Activated gamma-delta T cell (primary cell): ENCODE data around the gene LMO3.

ENCODE experiments used
- DNase-seq: peaks from one replicate; lab custom pipeline; 2025; lab: John Stamatoyannopoulos, UW

Gene LMO3

DNA sequence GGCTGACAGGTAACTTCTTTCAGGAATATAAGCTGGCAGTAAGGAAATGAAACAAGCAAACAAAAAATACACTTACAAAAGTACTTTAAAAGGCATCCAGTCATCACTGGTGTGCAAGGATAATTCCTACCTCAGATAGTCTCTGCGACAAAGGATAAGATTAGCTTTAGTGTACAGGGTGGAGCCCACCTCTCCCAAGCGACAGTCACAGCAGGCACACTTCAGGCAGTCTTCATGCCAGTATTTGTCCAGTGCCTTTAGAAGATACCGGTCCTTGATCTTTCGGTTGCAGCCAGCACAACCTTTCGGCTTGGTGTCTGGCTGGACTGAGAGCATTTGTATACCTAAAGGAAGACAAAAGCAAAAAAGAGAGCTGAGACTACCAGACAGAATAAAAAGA is 5.4 kb downstream of the LMO3 start:
- no peak for DNase-seq

DNA sequence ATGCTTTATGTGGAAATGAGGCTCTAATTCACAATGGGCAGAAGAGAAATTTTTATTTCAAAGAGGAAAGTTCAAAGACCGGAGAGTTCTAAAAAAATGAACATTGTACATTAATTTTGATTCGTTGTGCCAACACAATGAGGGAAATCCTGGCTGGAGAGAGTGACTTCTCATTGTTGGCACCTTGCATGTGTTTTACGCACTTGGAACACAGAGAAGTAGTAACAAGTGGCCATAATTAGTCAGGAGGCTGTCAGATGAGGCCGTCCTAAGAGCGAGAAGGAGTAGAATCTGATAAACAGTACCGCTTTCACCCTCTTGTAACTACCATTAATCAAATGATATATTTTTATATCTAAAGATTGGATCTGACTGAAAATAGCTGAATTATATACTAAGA is 6.9 kb downstream of the LMO3 start:
- no peak for DNase-seq

DNA sequence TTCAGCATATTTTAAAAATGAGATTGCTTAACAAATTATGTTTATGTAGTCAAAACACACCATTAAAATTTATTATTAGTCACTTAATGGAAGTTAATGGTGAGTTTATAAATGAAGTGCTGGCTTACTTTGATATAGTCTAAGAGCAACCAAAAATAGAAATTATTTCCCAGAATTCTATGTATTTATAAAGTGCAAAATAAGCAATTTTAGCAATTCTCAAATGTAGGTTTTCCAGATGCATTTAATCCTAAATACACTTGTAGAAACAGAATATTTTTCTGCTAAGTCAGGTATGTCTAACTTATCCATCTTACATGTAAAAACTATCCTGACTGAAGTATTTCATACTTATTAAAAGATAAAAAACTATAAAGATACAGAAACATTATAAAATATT is 11.2 kb downstream of the LMO3 start:
- DNase-seq = no peak

DNA sequence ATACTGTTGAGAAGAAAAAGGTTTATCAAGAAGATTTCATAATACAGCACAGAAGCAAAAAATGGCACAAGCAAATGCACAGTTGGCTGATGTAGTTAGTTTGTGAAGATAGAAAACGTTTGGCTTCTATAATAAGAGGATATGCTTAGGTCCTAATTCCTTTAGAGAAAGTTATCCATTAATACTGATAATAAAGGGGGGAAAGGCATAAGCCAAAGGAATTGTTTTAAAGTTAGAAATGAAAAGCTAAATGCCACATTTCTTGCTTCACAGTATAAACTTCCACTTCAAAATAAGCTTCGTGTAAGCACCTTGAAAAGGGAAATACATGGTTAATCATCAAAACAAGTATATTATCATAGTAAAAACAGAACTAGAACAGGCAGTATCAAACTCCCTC is 12.4 kb downstream of the LMO3 start:
- no peak for DNase-seq

DNA sequence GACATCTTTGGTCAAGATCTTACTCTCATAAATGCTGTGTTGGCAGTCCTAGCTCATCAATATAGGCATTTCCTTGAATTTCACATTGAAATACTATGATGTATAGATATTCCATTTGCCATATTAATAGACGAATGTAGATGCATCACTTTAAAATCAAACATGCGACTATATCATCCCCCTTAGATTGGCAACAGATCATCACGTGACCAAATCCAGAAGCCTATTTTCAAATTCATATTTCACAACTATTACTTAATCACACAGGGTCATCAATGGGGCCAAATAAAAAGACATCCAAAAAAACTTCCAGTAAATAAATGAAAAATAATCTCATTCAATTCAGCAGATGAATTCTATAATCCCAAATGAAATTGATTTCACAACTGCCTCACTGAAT is 15.3 kb downstream of the LMO3 start:
- DNase-seq = no peak

DNA sequence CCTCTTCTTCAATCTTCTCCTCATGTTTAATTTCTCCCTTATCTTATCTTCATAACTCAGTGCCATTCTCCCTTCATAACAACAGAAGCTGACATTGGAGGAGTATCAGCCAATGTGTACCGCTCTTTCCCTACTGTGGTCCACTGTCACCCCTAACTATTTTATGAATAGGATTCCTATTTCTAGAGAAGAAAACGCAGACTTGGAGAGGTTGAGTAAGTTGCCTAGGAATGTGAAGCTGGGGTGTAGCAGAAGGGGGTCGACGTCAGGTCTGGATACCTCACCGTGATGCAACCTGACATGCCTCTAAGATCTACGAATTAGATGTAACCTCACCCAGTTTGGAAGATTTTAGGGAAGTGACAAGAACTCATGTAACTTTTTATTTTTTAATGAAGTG is 17.1 kb downstream of the LMO3 start:
- no peak for DNase-seq

DNA sequence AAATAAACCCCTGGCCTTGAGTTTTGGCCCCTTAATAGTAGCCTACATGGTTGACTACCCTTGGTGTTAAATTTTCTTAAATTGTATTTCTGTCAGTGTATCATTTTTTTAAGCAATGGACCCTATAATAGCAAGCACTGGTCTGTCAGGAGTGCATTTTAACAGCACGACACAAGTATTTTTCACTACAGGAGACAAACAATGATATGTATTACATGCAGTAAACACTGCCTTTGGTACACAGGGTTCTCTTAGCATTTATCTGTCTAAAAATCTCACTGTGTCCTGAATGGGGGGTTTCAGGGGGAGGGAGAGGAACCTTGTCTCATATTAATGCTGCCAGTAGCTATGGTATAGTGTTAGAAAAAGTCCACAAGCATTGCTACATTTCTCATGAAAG is 18.4 kb downstream of the LMO3 start:
- no peak for DNase-seq

DNA sequence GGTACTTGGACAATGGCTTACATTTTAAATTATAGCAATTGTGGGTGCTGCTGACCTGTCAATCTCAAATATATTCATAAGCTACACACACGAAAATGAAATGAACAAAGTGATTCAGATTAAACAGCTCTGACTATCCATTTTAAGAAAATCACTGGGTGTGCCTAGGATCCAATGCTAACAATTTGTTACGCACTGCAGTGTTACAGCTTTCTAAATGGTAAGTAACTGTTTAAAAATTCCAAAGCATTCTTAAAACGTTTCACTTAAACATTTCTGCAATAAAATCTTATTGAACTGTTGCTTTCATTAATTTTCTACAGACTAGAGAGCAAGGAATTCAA is 18.9 kb downstream of the LMO3 start:
- DNase-seq = no peak

DNA sequence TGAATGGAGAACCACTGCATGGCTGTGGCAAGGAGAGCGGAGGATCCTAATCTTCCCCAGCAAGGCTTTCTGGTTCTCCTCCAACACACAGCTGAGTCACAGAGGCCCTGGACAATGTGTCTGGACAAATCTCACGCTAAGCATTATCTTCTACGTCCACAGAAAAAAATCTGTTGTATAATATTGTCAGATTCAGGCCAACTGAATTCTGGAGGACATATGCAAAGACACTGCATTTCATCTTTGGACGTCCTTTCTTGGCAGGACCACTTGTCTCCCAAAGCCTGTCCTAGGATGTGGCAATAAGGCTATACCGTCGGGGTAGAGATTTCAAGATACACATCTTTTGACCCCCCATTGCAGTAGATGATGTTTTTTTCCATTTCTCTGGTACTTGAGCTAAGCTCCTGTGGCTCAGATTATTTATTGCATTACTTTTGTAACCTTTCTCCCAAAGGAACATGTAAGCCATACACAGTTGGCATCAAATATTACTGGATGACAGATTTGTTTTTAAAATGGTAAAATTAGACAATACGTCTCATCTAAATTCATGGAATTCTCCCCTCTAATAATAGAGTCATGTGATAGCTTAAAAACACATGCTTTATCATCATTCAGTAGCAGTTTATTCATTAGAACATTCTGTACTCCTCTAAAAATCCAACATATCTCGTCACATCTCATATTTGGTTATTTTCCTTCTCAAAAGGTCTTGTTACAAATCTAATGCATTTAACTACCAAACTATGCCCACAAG is 19.4 kb downstream of the LMO3 start:
- no peak for DNase-seq

DNA sequence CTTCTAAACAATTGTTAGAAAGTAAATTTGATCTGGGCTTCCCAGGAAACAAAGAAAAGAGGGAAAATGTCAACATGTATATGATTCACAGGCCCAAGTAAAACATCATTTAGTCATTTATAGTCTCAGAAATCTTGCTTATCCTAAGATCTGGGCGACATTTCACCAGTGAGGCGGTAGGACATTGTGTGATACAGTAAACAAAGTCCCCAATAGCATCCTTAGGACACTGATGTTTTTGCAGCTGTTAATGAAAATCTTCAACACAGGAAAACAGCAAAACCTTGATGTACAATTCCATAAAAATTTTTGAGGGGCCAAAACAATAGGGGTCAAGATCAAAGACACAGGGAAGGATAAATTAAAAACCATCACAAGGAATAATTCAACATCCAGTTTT is 20.2 kb downstream of the LMO3 start:
- no peak for DNase-seq

DNA sequence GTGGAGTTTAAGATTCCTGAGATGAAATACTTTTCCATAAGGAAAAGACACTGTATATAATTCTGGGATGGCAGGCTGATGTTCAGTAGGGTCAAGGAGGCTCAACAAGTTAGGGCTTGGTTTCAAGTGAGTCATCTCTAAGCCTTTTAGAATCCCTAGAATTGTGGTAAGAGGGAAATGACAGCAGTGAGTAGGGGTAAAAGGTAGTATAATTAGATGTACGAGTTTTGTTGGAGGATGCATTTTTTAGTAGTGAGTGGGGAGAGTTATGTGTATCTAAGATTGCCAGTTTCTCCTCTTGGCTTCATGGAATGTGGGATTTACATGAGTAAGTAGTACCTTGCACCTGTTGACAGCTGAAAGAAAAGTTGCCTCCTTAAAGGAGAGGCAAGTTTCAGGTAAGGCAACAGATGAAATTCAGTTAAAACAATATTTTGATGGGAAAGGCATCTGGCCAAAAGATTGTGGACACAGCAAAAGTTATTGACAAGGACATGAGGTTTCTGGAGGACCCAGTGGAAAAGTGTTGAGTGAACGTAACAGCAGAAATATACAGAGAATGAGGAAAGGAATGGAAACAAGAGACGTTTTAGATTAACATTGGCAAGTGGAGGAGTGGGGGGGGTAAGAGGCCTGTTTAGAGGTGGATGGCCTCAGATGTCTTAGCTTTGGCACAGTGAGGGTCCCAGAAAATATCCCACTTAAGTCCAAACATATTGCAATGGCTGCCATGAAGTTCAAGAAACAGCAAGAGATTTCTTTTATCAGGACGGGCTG is 21.8 kb downstream of the LMO3 start:
- DNase-seq = no peak

DNA sequence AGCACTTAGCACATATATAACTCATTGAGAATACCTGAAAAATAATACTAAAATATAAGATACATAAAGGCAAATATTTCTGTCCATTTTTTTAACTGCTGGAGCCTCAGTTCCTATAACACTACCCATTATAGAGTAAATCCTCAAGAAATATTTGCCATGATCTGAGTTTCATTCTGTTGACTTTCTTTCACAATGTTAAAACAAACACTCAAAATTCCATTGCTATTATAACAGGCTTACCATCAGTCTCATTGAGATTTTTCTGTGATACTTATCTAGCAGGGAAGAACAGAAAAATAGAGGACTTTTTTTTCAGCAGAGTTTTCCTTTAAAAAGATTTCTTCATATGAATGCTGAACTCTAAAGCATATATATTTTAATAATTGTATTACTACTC is 24.5 kb downstream of the LMO3 start:
- DNase-seq = no peak

DNA sequence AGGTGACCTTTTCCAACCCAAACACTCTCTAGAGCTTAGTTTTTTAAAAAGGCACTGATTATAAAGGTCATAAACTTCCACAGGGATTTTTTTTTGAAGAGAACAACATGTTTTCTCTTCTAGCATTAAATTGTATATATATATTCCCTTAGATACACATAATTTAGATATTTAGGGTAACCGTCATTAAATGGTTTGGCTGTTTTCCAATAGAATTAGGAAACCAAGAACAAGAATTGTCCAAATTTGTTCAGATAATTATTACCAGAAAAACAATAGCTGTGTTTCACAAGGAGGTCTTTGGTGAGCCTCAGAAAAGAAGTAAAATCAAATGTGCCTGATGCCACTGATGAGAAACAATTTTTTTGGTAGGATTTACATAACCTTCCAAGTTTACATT is 26.9 kb downstream of the LMO3 start:
- DNase-seq = no peak

DNA sequence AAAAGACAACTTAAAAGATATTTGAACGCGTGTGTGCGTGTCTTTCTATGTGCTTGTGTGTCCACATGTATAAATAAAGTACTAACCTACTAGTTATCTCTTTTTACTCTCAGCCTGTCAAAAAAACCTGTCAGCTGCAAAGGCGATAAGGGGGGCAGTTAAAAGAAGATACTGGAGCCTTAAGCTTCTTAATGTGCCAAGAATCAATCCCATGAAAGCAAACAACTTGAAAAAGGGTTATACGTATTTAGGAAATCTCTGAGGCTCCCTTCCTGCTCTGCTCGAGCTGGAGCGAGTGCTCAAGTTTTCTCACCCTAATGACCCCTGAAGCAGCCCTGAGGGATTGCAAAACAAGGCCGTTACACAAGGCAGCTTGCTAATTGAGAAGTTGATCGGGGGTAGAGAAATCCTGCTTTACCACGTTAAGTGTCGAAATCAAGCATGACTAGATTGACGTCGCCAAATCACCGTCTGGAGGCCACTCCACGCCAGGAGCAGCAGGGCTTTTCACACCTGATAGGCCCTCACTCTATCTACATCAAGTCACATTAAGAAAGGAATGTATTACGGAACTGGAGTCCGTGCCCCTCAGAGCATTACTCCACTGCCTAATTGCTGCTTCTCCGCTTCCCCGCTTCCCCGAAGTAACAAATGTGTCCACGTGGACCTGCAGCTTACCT is 32.4 kb downstream of the LMO3 start:
- DNase-seq = no peak

DNA sequence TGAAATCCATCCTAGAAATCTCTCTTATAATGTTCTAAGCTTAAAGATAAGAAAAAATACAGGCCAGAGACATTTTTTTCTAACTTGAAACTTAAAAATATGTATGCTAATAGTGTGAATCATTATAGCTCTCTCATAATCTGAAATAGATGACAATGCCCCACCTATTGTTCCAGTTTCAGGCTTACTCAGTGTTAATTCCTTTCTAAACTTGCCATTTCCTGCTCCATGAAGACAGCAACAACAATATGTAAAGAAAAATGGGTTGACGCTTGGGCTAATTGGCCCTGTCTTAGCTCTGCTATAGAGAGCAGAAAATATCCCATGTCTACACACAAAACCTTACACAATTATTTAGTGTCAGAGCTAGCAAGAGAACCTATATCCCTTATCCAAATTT is 37.1 kb downstream of the LMO3 start:
- DNase-seq = no peak

DNA sequence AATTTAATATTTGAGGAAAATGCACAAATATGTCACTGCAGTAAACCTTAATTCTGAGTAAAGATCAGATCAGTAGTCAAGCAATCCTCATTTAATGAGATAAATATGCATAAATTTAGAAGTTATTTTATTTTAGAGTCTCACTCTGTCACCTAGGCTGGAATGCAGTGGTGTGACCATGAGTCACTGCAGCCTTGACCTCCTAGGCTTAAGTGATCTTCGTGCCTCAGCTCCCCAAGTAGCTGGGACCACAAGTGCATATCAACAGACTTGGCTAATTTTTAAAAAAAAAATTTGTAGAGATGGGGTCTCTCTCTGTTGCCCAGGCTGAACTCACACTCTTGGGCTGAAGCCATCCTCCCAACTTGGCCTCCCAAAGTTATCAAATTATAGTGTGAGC is 41.3 kb downstream of the LMO3 start:
- no peak for DNase-seq

DNA sequence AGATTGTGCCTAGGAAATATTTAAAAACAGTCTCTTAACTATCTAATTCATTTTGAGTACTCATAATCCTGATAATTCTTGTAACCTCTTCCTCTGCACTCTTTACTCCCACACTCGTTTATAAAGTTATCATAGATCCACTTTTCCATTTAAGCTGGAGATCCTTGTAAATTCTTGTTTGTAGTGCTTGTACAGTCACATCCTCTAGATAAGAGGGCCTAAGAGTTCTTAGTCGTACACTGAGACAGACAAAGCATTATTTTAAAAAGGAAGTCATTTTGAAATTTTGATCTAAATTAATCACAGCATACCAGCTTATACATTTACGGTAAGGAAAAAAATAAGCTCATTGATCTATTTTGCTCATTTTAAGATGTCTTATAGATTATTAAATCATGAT is 42.5 kb downstream of the LMO3 start:
- DNase-seq = no peak

DNA sequence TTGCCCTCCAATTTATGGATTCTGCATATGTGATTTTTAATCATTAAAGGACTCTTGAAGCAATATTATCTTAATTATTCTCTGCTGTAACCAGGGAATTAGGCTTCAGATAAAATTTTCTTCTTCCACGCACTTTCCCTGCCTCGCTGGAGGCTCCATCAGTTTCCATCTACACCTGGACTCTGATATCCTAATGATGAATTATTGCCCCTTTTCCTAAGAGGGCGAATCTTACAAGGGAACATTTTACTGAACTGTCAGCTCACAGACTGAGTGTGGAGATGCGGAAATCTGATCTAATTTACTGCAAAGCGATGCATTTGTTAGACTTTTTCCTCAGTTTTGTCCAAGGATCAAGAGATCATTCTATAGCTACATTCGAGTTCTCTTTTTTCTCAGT is 43.0 kb downstream of the LMO3 start:
- no peak for DNase-seq

DNA sequence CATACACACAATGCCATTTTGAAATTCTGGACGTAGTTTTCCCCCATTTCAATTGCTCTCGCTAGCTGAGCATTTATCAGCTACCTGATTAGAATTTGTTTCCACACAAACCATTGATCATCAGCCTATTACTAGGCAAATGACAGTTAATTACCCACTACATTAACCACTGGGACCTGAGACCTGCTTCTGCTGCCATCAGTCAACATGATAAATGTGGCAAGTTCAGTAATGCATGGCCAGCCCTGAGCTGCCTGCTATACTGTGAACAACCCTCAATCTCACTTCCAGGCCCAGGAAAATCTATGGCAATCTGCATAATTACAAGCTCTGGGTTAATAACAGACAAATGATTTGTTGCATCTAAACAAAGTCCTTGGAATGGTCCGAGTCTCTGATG is 43.5 kb downstream of the LMO3 start:
- DNase-seq = no peak

DNA sequence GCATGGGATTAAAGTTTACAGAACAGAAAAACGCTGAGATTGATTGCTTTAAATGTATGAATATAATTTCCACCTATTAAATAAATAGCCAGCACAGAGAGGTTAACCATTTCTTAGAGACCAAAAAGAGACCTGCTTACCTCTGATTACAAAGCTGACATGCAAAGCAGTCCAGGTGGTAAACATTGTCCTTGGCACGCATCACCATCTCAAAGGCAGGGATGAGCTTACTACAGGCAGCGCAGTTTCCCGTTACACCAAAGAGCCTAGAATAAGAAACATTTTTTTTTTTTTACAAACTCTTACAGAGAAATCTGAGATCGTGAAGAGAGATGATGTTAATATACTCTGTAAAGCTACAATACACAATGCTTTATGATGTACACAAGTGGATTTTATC is 45.7 kb downstream of the LMO3 start:
- no peak for DNase-seq

DNA sequence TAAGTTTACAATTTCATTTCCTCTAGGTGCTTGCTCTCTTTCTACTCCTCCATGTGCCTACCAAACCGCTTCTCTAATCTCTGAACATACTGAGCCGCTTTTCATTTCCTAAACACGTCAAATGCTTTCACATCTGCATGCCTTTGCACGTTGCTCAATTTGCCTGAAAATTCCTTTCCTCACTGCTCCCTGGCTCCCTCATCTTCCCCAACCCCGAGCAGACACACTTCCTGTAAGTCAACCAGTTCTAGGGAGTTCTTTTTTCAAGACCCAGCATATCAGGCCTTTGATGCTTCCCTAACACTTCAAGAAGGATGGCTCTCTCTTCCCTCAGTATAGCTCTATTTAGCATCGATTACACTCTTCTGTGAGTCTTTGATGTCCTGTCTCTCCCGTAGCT is 50.3 kb downstream of the LMO3 start:
- no peak for DNase-seq

DNA sequence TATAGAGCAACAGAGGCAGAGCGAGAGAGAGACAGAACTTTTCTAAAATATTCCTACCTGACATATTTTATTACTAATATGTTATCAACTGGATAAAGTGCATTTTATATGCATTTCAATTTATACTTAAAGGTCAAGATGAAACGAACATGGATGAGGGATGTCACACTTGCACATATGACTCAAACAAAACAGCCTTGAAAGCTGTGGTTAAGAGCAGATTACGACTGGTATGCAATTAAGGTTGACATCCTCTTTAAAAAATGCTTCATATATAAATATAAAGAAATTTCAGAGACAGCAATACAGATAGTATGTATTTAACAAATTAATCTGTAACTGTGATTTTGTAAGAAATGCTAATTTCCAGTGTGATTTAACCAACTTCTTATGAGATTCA is 52.5 kb downstream of the LMO3 start:
- DNase-seq = no peak

DNA sequence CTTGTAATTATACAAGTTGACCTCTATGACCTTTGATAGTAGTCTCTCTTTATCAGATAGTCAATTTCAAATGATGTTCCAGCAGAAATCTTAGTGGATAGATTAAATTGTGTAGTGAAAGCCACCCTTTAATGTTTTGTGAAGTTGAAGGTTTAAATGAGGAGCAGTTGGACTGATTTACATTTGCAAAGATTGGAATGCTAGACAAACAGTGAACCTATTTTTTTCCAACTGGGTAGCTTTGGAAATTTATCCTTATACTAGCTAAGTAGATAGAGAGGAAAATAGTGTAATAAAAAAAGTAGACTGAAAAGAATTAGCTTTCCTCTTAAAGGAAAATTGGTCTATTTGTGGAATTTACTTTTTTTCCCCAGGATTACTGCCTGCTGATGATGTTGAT is 53.7 kb downstream of the LMO3 start:
- no peak for DNase-seq
